Psoas muscle (tissue), 8 donors: Measurements from ENCODE around the gene ABCD1. TPM values are rescaled to one million over a fixed set of nuclear protein-coding genes. Genes with fewer than 3 reads are reported as not detected.

Experiments
- ATAC-seq, 4 donors: fragments of 200-7000 bp; cut with Tn5 transposase; one replicate each; pipeline ENCODE4 v1.9.1; 2020; ENCODE audit warnings: moderate library complexity in 3 of 4, mild to moderate bottlenecking in 2 of 4
- DNase-seq, 2 donors: peaks; one replicate each; pipeline ENCODE4 v3.0.0-alpha.2; 2020
- H3K27ac ChIP-seq: fragments of 200-600 bp; one replicate; pipeline ENCODE4 v1.8.0; 2022
- H3K27me3 ChIP-seq, 3 donors: fragments of 200-600 bp in 1 of 3; one replicate each; pipeline versions ENCODE4 v1.6.1 to v1.8.0; 2013 to 2022; ENCODE audit warnings: low read length in 2 of 3, mild to moderate bottlenecking in 2 of 3, moderate library complexity in 1 of 3; ENCODE audit not compliant: insufficient read depth in 3 of 3
- H3K36me3 ChIP-seq, 2 donors: fragments of 200-600 bp in 1 of 2; one replicate each; pipeline versions ENCODE4 v1.6.1 to v1.8.0; 2013 to 2022; ENCODE audit warnings: low read depth in 1 of 2, mild to moderate bottlenecking in 1 of 2, moderate library complexity in 1 of 2; ENCODE audit not compliant: insufficient read depth in 1 of 2
- H3K4me1 ChIP-seq: fragments of 200-600 bp; one replicate; pipeline ENCODE4 v1.8.0; 2022
- H3K4me3 ChIP-seq: fragments of 200-600 bp; one replicate; pipeline ENCODE4 v1.8.0; 2022; ENCODE audit warnings: mild to moderate bottlenecking
- H3K9me3 ChIP-seq: fragments of 200-600 bp; one replicate; pipeline ENCODE4 v1.8.0; 2022
- WGBS, 3 donors: extraction: QIAGEN DNeasy Blood & Tissue Kit; methylation state at CpG; one replicate each; pipeline versions ENCODE4 v1.1.6 to v1.1.7; 2013; 5-methylcytosine and 5-hydroxymethylcytosine counted together
- intact Hi-C, 2 donors: fragments of 100-400 bp; cut with DNase I; formaldehyde crosslinking; loops; one replicate each; pipeline versions ENCODE4 v1.11.0 to v1.14.2; 2022
- polyA plus RNA-seq, 3 donors: library from polyadenylated mRNA; stranded (reverse); fragments of 200-250 nt; gene quantifications; one replicate each; pipeline ENCODE4 v1.2.3, GENCODE V29; 2013
- total RNA-seq, 4 donors: library from RNA; stranded (reverse); fragmentation: NEBNext Ultra II Directional in 2 of 4; extraction: Animal tissue kit (Norgen Biotek cat#: 25700) in 2 of 4; gene quantifications; one replicate each; pipeline versions ENCODE4 v1.2.1 to v1.2.4, GENCODE V29; 2021 to 2023
- TF ChIP-seq, protein P1 (sequence below): fragments of 200-600 bp; IDR thresholded peaks from one replicate; pipeline ENCODE4 v1.8.0; 2022; ENCODE audit warnings: antibody characterized with exemption
- donor health status: healthy with polysubstance abuse.
- donor health status: DM: no; HTN: no; CAD: no; lungs with moderate emphysema.
- donor health status: Bipolar disorder and iron deficiency.
- donor health status: healthy.
- donor health status: DM: yes; HTN: yes; CAD: no.
- donor health status: DM: no; HTN: no; CAD: no.
- donor health status: DM: no; HTN: no; CAD: no.
- donor health status: DM: yes; HTN: yes; CAD: no.

The ABCD1 gene
- total and polyA plus RNA-seq, 7 donors: 11.7 to 36.0 (median 20.8) TPM

DNA sequence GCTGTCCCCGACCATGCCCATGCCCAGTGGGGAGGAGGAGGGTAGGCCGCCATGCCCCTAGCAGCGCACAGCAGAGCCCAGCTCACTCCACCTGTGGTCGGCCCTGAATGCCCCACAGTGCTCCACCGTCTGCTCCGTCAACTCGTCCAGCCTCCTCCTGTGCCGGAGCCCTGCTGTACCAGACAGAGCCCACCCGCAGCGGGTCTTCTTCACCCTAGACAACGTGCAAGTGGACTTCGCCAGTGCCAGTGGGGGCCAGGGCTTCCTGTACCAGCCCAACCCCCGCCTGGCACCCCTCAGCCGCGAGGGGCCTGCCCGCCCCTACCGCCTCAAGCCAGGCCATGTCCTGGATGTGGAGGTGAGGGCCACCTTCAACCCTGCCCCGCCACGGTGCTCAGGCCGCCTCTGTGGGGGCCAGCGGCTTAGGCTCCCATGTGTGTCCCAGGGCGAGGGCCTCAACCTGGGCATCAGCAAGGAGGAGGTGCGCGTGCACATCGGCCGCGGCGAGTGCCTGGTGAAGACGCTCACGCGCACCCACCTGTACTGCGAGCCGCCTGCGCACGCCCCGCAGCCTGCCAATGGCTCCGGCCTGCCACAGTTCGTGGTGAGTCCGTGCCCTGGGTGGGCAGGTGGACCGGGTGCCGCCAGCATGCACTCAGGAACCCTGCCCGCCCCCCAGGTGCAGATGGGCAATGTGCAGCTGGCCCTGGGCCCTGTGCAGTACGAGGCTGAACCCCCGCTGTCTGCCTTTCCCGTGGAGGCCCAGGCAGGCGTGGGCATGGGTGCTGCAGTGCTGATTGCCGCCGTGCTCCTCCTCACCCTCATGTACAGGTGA is 49.3 kb downstream of the ABCD1 start:
- H3K27ac ChIP-seq: no peak overlapping the region
- TF ChIP-seq, protein P1, sequence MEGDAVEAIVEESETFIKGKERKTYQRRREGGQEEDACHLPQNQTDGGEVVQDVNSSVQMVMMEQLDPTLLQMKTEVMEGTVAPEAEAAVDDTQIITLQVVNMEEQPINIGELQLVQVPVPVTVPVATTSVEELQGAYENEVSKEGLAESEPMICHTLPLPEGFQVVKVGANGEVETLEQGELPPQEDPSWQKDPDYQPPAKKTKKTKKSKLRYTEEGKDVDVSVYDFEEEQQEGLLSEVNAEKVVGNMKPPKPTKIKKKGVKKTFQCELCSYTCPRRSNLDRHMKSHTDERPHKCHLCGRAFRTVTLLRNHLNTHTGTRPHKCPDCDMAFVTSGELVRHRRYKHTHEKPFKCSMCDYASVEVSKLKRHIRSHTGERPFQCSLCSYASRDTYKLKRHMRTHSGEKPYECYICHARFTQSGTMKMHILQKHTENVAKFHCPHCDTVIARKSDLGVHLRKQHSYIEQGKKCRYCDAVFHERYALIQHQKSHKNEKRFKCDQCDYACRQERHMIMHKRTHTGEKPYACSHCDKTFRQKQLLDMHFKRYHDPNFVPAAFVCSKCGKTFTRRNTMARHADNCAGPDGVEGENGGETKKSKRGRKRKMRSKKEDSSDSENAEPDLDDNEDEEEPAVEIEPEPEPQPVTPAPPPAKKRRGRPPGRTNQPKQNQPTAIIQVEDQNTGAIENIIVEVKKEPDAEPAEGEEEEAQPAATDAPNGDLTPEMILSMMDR: no peak
- ATAC-seq (no peak), DNase-seq (peak; percentile 12 to 40)
- H3K27me3 ChIP-seq: no peaks in the 10 kb centered on the region
- H3K4me1 ChIP-seq: no peaks in the 10 kb centered on the region
- intact Hi-C loops: no loop called here
- no peaks in the 10 kb centered on the region for H3K36me3 ChIP-seq
- 93 to 94% (median 93%) methylated on average over 32 to 48 of the region's 48 CpGs for WGBS, 3 donors
- H3K9me3 ChIP-seq: no peaks in the 10 kb centered on the region
- H3K4me3 ChIP-seq: no peak overlapping the region

DNA sequence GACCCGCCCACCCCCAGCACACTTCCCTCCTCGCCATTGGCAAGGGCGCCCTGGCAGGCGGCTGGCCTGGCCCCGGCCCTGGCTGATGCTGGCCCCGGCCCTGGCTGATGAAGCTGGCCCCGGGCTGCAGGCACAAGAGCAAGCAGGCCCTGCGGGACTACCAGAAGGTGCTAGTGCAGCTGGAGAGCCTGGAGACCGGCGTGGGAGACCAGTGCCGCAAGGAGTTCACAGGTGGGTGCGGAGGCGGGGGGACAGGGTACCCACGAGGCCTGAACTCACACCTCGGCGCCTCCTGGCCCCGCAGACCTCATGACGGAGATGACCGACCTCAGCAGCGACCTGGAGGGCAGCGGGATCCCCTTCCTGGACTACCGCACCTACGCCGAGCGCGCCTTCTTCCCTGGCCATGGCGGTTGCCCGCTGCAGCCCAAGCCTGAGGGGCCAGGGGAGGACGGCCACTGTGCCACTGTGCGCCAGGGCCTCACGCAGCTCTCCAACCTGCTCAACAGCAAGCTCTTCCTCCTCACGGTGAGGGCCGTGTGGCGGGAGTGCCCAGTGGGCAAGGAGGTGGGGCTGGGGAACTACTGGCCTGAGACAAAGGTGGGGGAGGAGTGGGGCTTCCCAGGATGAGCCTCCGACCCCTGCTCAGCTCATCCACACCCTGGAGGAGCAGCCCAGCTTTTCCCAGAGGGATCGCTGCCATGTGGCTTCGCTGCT is 50.1 kb downstream of the ABCD1 start:
- TF ChIP-seq, protein P1: no peak
- WGBS, 3 donors: 91 to 97% (median 92%) methylated on average over 22 to 37 of the region's 37 CpGs
- no peak for ATAC-seq
- Histone ChIP-seq H3K36me3 (no peaks in the 10 kb centered on the region), H3K4me1 (no peaks in the 10 kb centered on the region), H3K4me3 (no peak overlapping the region), H3K27me3 (no peaks in the 10 kb centered on the region), H3K27ac (no peak overlapping the region), H3K9me3 (no peaks in the 10 kb centered on the region)
- peak in 1 of 2 donors; percentile 39 for DNase-seq
- intact Hi-C loops: no loop called here

DNA sequence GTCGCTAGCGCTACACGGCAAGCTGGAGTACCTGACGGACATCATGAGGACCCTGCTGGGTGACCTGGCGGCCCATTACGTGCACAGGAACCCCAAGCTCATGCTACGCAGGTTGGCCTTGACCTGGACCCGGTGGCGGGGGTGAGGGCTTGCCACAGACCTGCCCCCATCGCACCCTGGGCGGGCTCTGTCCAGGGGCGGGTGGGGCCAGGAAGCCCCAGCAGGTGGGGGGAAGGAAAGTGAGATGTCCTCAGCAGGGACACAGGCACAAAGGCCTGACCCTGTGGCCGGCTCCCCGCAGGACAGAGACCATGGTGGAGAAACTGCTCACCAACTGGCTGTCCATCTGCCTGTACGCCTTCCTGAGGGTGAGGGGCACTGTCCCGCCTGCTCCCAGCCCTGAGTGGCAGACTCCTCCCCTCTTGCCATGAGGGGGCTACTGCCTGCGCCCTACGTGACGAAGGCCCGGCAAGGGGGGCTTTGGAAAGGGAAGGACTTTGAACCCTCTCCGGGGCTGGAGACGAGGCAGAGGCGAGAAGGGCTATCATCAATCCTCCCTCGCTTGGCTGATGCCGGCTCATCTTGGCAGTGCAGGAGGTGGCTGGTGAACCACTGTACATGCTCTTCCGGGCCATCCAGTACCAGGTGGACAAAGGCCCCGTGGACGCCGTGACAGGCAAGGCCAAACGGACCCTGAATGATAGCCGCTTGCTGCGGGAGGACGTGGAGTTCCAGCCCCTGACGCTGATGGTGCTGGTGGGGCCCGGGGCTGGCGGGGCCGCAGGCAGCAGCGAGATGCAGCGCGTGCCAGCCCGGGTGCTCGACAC is 50.9 kb downstream of the ABCD1 start:
- ATAC-seq (no peak), DNase-seq (peak; percentile 6 to 35)
- H3K27ac ChIP-seq: no peak overlapping the region
- no peaks in the 10 kb centered on the region for H3K27me3 ChIP-seq
- no peaks in the 10 kb centered on the region for H3K36me3 ChIP-seq
- no peak overlapping the region for H3K4me3 ChIP-seq
- 89 to 96% (median 93%) methylated on average over 17 to 42 of the region's 42 CpGs for WGBS, 3 donors
- no peaks in the 10 kb centered on the region for H3K9me3 ChIP-seq
- TF ChIP-seq, protein P1: no peak
- intact Hi-C loops: no loop called here
- H3K4me1 ChIP-seq: no peaks in the 10 kb centered on the region

DNA sequence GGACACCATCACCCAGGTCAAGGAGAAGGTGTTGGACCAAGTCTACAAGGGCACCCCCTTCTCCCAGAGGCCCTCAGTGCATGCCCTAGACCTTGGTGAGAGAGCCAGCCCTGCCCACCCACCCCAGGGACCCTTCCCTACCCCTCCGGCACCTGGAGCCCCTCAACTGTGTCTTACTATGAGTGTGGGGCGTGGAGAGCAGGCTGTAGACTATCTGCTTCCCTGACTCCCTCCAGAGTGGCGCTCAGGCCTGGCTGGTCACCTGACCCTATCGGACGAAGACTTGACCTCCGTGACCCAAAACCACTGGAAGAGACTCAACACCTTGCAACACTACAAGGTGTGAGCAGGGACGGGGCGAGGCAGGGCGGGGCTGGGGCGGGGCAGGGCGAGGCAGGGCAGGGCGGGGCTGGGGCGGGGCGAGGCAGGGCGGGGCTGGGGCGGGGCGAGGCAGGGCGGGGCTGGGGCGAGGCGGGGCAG is 51.5 kb downstream of the ABCD1 start:
- no peaks in the 10 kb centered on the region for H3K9me3 ChIP-seq
- no peaks in the 10 kb centered on the region for H3K4me1 ChIP-seq
- no peak overlapping the region for H3K4me3 ChIP-seq
- ATAC-seq (no peak), DNase-seq (peak in 1 of 2 donors; percentile 18)
- H3K27ac ChIP-seq: no peak overlapping the region
- WGBS, 3 donors: 74 to 100% (median 78%) methylated on average over 1 to 20 of the region's 20 CpGs
- TF ChIP-seq, protein P1: no peak
- intact Hi-C loops: no loop called here
- no peaks in the 10 kb centered on the region for H3K36me3 ChIP-seq
- H3K27me3 ChIP-seq: no peaks in the 10 kb centered on the region
